ENCODE results near the gene TRIM9.

TRIM9 gene

DNA sequence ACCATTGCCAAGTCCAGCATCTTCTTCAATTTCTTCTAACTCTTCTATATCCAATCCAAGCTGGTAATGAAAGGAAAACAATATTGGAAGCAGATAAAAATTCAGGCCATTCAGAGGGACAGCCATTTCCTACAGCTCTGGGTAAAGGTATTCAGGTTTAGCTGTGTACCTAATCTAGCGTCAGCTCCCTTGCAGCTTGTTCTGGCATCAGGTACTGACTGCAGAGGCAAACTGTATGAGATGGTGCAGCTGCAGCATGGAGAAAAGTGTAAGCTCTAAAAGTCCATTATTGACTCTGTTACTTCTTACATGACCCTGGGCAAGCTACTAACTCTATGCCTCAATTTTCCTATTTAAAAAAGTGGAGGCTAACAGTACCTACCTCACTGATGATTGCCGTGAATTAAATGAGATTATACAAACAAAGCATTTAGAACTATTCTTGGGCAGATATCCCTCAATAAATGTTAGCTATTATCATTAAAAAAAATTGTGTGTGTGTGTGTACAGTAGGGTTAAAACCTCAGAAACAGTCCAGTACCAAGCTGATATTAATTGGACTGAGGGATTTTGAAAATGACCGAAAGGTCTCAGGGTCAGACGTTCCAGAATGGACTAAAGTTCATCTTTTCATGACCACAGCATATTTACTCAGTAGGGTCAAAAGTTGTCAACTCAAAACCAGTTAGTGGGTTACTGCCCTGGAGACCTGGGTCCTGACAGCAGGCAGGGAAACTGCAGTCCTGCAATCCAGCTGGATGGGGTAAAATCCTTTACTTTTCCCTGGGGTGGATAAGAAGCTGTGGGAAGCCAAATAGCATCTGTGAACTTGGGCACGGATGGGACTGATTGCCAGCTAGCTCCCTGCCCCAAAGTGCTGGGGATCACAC is 159.5 kb downstream of the TRIM9 start:
- Histone ChIP-seq H3K27ac (ENCODE audit: low read depth, low read length) (no peak overlapping the region), H3K4me1 (ENCODE audit: control insufficient read depth, insufficient read depth, low read length) (no peaks in the 10 kb centered on the region; the same call in 1 of the 2 replicates), H3K36me3 (ENCODE audit: control insufficient read depth, insufficient read depth, low read length) (peaks cover 48% of the 10 kb centered on the region), H3K9me3 (ENCODE audit: control insufficient read depth, insufficient read depth, low read depth, low read length) (no peaks in the 10 kb centered on the region), H3K9ac (ENCODE audit: low read length) (no peak overlapping the region), H3K27me3 (ENCODE audit: control insufficient read depth, insufficient read depth, low read length) (no peaks in the 10 kb centered on the region), H3K4me3 (ENCODE audit: low read depth, low read length) (no peak overlapping the region)

DNA sequence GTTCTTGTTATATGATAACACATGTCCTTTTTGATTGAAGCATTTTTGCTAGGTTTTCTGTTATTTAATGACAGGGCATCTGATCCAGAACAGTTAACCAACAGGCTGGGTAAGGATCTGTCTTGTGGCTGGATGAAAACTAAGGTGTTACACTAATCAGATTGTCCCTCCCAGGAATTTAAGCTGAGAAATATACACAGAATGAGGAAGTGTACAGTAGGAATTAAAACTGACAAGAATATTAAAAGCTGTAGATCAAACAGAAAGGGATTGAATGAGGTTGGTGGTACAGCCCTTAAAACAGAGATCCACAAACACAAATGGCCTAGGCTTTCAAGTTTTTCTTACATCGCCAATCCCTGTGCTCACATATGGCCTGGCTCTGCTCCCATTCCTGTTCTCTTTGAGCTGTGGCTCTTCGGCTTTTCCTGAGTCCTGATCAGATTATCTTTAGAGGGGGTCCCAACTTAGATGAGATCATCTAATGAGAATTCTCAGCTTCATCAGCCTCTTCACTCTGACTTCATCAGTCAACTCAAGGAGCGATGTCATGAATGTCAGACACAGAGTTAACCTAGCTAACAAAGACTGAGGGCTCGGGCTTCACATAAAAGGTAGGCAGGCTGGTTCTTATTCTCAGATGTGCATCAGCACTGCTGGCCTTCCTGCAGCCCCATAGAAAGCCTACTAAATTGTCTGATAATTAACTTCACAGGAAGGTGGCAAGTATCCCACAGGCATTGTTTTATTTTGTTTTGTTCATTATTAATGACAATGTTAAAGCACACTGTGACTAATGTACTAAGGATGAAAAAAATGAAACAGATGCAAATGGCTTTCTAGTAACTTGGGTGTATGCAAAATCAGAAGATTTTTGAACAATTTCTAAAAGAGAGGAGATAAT is 162.1 kb downstream of the TRIM9 start:
- no peaks in the 10 kb centered on the region; the same call in 1 of the 2 replicates for H3K4me1 ChIP-seq (ENCODE audit: control insufficient read depth, insufficient read depth, low read length)
- H3K9ac ChIP-seq (ENCODE audit: low read length) = no peak overlapping the region
- no peaks in the 10 kb centered on the region for H3K27me3 ChIP-seq (ENCODE audit: control insufficient read depth, insufficient read depth, low read length)
- no peak overlapping the region for H3K27ac ChIP-seq (ENCODE audit: low read depth, low read length)
- H3K9me3 ChIP-seq (ENCODE audit: control insufficient read depth, insufficient read depth, low read depth, low read length) = no peaks in the 10 kb centered on the region
- no peak overlapping the region for H3K4me3 ChIP-seq (ENCODE audit: low read depth, low read length)
- peaks cover 67% of the 10 kb centered on the region for H3K36me3 ChIP-seq (ENCODE audit: control insufficient read depth, insufficient read depth, low read length)

DNA sequence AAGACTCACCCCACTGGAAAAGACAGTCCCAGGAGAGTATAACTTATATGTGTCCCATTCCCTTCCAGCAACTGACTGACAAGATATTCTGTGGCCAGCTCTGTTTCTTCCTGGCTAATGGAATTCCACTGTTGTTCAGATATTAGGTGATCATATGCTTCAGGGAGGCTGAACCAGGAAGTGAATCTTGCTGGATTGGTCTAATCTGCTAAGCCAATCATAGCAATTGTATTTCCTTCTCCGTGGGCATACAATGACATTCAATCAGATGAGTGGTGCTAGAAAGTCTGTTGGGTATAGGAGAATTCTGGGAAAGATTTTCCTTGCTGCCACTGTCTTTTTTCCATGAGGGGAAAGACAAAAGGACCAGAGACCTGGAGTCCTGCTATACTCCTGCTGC is 162.7 kb downstream of the TRIM9 start:
- H3K36me3 ChIP-seq (ENCODE audit: control insufficient read depth, insufficient read depth, low read length) = peaks cover 70% of the 10 kb centered on the region
- no peaks in the 10 kb centered on the region; the same call in 1 of the 2 replicates for H3K4me1 ChIP-seq (ENCODE audit: control insufficient read depth, insufficient read depth, low read length)
- H3K9ac ChIP-seq (ENCODE audit: low read length) = no peak overlapping the region
- H3K9me3 ChIP-seq (ENCODE audit: control insufficient read depth, insufficient read depth, low read depth, low read length) = no peaks in the 10 kb centered on the region
- no peak overlapping the region for H3K27ac ChIP-seq (ENCODE audit: low read depth, low read length)
- H3K27me3 ChIP-seq (ENCODE audit: control insufficient read depth, insufficient read depth, low read length) = no peaks in the 10 kb centered on the region
- no peak overlapping the region for H3K4me3 ChIP-seq (ENCODE audit: low read depth, low read length)

DNA sequence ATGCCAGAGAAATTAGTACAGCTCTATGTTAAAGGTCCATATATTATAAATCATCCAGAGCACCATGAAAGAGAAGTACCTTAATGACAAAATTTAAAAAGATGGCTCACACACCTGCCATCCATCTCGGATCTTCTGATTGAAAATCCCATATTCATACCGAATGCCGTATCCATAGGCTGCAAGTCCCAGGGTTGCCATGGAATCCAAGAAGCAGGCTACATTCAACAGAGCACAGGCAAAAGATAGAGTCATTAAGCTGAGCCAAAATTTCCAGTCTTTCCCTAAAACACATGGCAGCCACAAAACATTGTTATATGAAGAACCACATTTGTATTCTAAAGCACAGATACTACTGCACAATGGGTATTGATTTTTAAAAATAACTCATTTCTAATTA is 163.3 kb downstream of the TRIM9 start:
- Histone ChIP-seq H3K27me3 (ENCODE audit: control insufficient read depth, insufficient read depth, low read length) (no peaks in the 10 kb centered on the region), H3K9me3 (ENCODE audit: control insufficient read depth, insufficient read depth, low read depth, low read length) (no peaks in the 10 kb centered on the region), H3K9ac (ENCODE audit: low read length) (no peak overlapping the region), H3K4me1 (ENCODE audit: control insufficient read depth, insufficient read depth, low read length) (no peaks in the 10 kb centered on the region), H3K36me3 (ENCODE audit: control insufficient read depth, insufficient read depth, low read length) (peaks cover 73% of the 10 kb centered on the region), H3K4me3 (ENCODE audit: low read depth, low read length) (no peak overlapping the region), H3K27ac (ENCODE audit: low read depth, low read length) (no peak overlapping the region)

DNA sequence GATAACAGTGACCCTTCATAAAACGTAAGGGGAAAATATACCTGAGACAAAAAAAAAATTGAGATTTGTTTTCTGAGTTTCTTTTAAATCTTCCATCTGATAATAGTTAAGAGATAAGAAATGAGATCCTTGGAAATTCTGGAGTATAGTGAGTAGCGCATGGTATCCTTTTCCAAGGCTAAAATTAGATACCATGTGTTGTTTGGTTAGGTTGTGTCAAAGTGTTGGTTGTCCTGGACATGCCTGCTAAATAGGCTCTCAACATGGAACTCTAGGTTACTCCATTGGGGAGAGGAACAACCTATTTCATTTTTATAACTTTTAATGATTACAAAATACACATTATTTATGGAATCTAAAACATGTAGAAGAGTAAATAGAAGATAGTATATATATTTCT is 165.4 kb downstream of the TRIM9 start:
- H3K27ac ChIP-seq (ENCODE audit: low read depth, low read length) = no peak overlapping the region
- H3K9me3 ChIP-seq (ENCODE audit: control insufficient read depth, insufficient read depth, low read depth, low read length) = no peaks in the 10 kb centered on the region
- H3K4me1 ChIP-seq (ENCODE audit: control insufficient read depth, insufficient read depth, low read length) = no peaks in the 10 kb centered on the region
- no peak overlapping the region for H3K4me3 ChIP-seq (ENCODE audit: low read depth, low read length)
- H3K9ac ChIP-seq (ENCODE audit: low read length) = no peak overlapping the region
- peaks cover 69% of the 10 kb centered on the region for H3K36me3 ChIP-seq (ENCODE audit: control insufficient read depth, insufficient read depth, low read length)
- no peaks in the 10 kb centered on the region for H3K27me3 ChIP-seq (ENCODE audit: control insufficient read depth, insufficient read depth, low read length)

DNA sequence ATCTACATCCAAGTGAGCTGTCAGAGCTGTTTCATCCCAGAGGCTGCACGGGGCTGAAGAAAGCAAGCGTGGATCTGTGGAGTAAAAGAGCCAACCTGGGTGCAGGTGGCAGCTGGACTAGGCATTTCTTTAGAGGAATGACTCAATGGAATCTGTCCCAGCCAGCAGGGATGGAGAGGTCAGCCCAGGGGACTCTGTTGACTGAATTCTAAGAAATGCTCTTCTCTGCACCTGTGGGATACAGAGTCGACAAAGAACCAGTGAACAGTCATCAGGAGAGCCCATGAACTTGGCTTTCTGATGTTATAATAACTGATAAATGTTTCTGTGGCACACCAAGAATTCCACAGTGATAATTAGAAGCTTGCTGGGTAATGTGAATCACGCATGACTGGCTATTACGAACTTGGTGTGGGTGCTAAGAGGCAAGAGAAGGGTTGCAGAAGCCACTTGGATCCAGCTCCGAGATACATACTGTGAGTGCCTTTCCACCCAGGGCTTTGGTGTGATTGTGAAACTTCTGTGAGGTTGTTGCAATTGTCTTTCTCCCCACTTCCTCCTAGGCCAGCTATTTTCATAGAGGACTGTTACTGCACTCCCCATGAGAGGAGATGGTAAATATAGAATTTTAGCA is 166.8 kb downstream of the TRIM9 start:
- no peak overlapping the region for H3K9ac ChIP-seq (ENCODE audit: low read length)
- H3K36me3 ChIP-seq (ENCODE audit: control insufficient read depth, insufficient read depth, low read length) = peaks cover 69% of the 10 kb centered on the region

DNA sequence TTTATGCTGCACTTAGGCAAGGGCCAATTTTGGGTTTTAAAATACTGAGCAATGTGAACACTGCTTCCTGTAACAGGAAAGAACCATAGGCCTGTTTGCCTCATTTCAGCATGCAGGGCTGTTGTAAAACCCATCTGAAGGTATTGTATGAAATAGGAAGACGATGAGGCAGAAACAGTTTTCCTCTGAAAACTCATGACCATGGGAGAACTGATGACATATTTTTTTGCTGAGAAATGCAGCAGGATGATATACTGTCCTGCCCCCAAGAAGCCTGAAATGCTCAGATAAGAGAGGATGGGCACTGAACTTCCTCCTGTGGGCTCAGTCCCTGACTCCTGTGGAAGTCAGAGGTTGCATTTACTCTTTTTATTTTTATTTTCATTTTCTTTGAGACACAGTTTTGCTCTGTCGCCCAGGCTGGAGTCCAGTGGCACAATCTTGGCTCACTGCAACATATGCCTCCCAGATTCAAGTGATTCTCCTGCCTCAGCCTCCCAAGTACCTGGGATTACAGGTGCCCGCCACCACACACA is 168.0 kb downstream of the TRIM9 start:
- no peaks in the 10 kb centered on the region for H3K4me1 ChIP-seq (ENCODE audit: control insufficient read depth, insufficient read depth, low read length)
- H3K4me3 ChIP-seq (ENCODE audit: low read depth, low read length) = no peak overlapping the region
- H3K9ac ChIP-seq (ENCODE audit: low read length) = no peak overlapping the region
- H3K36me3 ChIP-seq (ENCODE audit: control insufficient read depth, insufficient read depth, low read length) = peaks cover 69% of the 10 kb centered on the region
- no peaks in the 10 kb centered on the region for H3K27me3 ChIP-seq (ENCODE audit: control insufficient read depth, insufficient read depth, low read length)
- no peak overlapping the region for H3K27ac ChIP-seq (ENCODE audit: low read depth, low read length)
- H3K9me3 ChIP-seq (ENCODE audit: control insufficient read depth, insufficient read depth, low read depth, low read length) = no peaks in the 10 kb centered on the region

More for the DNA sequence above, 166.8 kb downstream of the TRIM9 start:
- H3K4me1 ChIP-seq (ENCODE audit: control insufficient read depth, insufficient read depth, low read length) = no peaks in the 10 kb centered on the region
- no peak overlapping the region for H3K27ac ChIP-seq (ENCODE audit: low read depth, low read length)
- H3K4me3 ChIP-seq (ENCODE audit: low read depth, low read length) = no peak overlapping the region
- no peaks in the 10 kb centered on the region for H3K27me3 ChIP-seq (ENCODE audit: control insufficient read depth, insufficient read depth, low read length)
- no peaks in the 10 kb centered on the region for H3K9me3 ChIP-seq (ENCODE audit: control insufficient read depth, insufficient read depth, low read depth, low read length)
